GM23338 (cell line): Measurements from ENCODE around the gene PHF20. TPM values are rescaled to one million over a fixed set of nuclear protein-coding genes. Genes with fewer than 3 reads are reported as not detected.

Experiments used
- ATAC-seq: fragments of 200-7000 bp; cut with Tn5 transposase; 3 replicates; pipeline ENCODE4 v1.9.1; 2020
- DNase-seq: peaks from one replicate; pipeline ENCODE4 v3.0.0-alpha.2; 2015; ENCODE audit warnings: low spot score
- H2AFZ ChIP-seq: fragments of 200-600 bp; sonication (generic); 2 replicates; pipeline ENCODE4 v1.8.0; 2016; ENCODE audit warnings: antibody characterized with exemption, mild to moderate bottlenecking, moderate library complexity
- H3F3A ChIP-seq: fragments of 200-600 bp; sonication (generic); replicated peaks from 2 replicates; pipeline ENCODE4 v1.8.0; 2017; ENCODE audit warnings: antibody characterized with exemption, mixed run types, low read depth
- H3K27ac ChIP-seq: fragments of 200-600 bp; sonication (generic); 2 replicates; pipeline ENCODE4 v1.6.1; 2016; ENCODE audit warnings: low read depth
- H3K27me3 ChIP-seq: fragments of 200-600 bp; sonication (generic); 2 replicates; pipeline ENCODE4 v1.8.0; 2016; ENCODE audit warnings: mild to moderate bottlenecking, mixed run types, moderate library complexity; ENCODE audit not compliant: insufficient read depth
- H3K36me3 ChIP-seq: fragments of 200-600 bp; sonication (generic); 2 replicates; pipeline ENCODE4 v1.8.0; 2016; ENCODE audit warnings: mild to moderate bottlenecking; ENCODE audit not compliant: insufficient read depth
- H3K4me1 ChIP-seq: fragments of 200-600 bp; sonication (generic); 2 replicates; pipeline ENCODE4 v1.8.0; 2016; ENCODE audit warnings: mild to moderate bottlenecking, moderate library complexity; ENCODE audit not compliant: insufficient read depth
- H3K4me2 ChIP-seq: fragments of 200-600 bp; sonication (generic); 2 replicates; pipeline ENCODE4 v1.7.1; 2017; ENCODE audit warnings: mixed run types
- H3K4me3 ChIP-seq: fragments of 200-600 bp; sonication (generic); 2 replicates; pipeline ENCODE4 v1.6.1; 2016; ENCODE audit warnings: mixed run types
- H3K79me2 ChIP-seq: fragments of 200-600 bp; sonication (generic); replicated peaks from 2 replicates; pipeline ENCODE4 v1.8.0; 2017; ENCODE audit warnings: mild to moderate bottlenecking; ENCODE audit not compliant: insufficient read depth
- H3K9me2 ChIP-seq: fragments of 200-600 bp; sonication (generic); 2 replicates; pipeline ENCODE4 v1.8.0; 2017; ENCODE audit not compliant: insufficient read depth
- H4K20me1 ChIP-seq: fragments of 200-600 bp; sonication (generic); replicated peaks from 2 replicates; pipeline ENCODE4 v1.8.0; 2017; ENCODE audit warnings: mild to moderate bottlenecking; ENCODE audit not compliant: insufficient read depth
- H3K27ac Mint-ChIP-seq: 2 replicates; pipeline ENCODE4 v1.8.0; 2020; ENCODE audit warnings: inconsistent platforms, mild to moderate bottlenecking, moderate library complexity, mixed read lengths
- H3K27me3 Mint-ChIP-seq: 3 replicates; pipeline ENCODE4 v1.8.0; 2022; ENCODE audit warnings: low read depth, mild to moderate bottlenecking, moderate library complexity, mixed read lengths, inconsistent platforms; ENCODE audit not compliant: insufficient read depth, poor library complexity
- H3K36me3 Mint-ChIP-seq: 3 replicates; pipeline ENCODE4 v1.8.0; 2021; ENCODE audit warnings: low read depth, mild to moderate bottlenecking, inconsistent platforms, moderate library complexity, mixed read lengths
- H3K4me1 Mint-ChIP-seq: 3 replicates; pipeline ENCODE4 v1.8.0; 2020; ENCODE audit warnings: mild to moderate bottlenecking, inconsistent platforms, mixed read lengths
- H3K4me3 Mint-ChIP-seq: 3 replicates; pipeline ENCODE4 v1.8.0; 2021; ENCODE audit warnings: moderate library complexity, mild to moderate bottlenecking, inconsistent platforms, mixed read lengths
- H3K9me3 Mint-ChIP-seq: 3 replicates; pipeline ENCODE4 v1.8.0; 2020; ENCODE audit warnings: moderate library complexity, mild to moderate bottlenecking, inconsistent platforms, mixed read lengths
- CREB1 ChIP-seq: fragments of 250-450 bp; sonication (Bioruptor Pico); IDR thresholded peaks from 2 replicates; pipeline ENCODE4 v1.5.0; 2020; ENCODE audit warnings: low read depth, mild to moderate bottlenecking, moderate library complexity
- EZH2 ChIP-seq: fragments of 200-600 bp; sonication (generic); IDR thresholded peaks from one replicate; pipeline ENCODE4 v1.8.0; 2017; ENCODE audit warnings: antibody characterized with exemption, mild to moderate bottlenecking, low read depth; ENCODE audit not compliant: unreplicated experiment
- EZH2phosphoT487 ChIP-seq: fragments of 200-600 bp; sonication (generic); IDR thresholded peaks from one replicate; pipeline ENCODE4 v1.8.1; 2018; ENCODE audit warnings: antibody characterized with exemption; ENCODE audit not compliant: unreplicated experiment
- JUNB ChIP-seq: IDR thresholded peaks from one replicate; pipeline ENCODE4 v1.6.1; 2016; ENCODE audit warnings: antibody characterized with exemption; ENCODE audit not compliant: unreplicated experiment
- NANOG ChIP-seq: IDR thresholded peaks from 2 replicates; pipeline ENCODE4 v1.6.1; 2016; ENCODE audit warnings: antibody characterized with exemption, borderline replicate concordance
- POLR2AphosphoS5 ChIP-seq: IDR thresholded peaks from 2 replicates; pipeline ENCODE4 v1.6.1; 2016; ENCODE audit warnings: antibody characterized with exemption, low read depth
- STAT1 ChIP-seq: IDR thresholded peaks from one replicate; pipeline ENCODE4 v1.6.1; 2016; ENCODE audit warnings: antibody characterized with exemption; ENCODE audit not compliant: unreplicated experiment
- ZNF114 ChIP-seq: fragments of 250-450 bp; sonication (Bioruptor Pico); IDR thresholded peaks from 2 replicates; pipeline ENCODE4 v1.5.0; 2020; ENCODE audit warnings: mild to moderate bottlenecking, moderate library complexity
- ZNF331 ChIP-seq: fragments of 250-450 bp; sonication (Bioruptor Pico); IDR thresholded peaks from 2 replicates; pipeline ENCODE4 v1.5.0; 2020; ENCODE audit warnings: low read depth, mild to moderate bottlenecking, moderate library complexity
- polyA plus RNA-seq: library from polyadenylated mRNA; unstranded; fragments of >200 nt; fragmentation: Nextera tagmentation; extraction: Ambion mirVana; gene quantifications from 2 replicates; pipeline ENCODE4 v1.2.1, GENCODE V29; 2016
- total RNA-seq: library from RNA; depleted of rRNA; stranded (reverse); fragments of >200 nt; shearing (Covaris generic); gene quantifications from 2 replicates; pipeline ENCODE4 v1.2.3, GENCODE V29; 2014
- TF ChIP-seq, protein P1 (sequence below): IDR thresholded peaks from one replicate; pipeline ENCODE4 v1.6.1; 2018; ENCODE audit warnings: antibody characterized with exemption; ENCODE audit not compliant: unreplicated experiment
- TF ChIP-seq, protein P2 (sequence below), 2 experiments: fragments of 200-600 bp in 1 of 2; sonication (generic) in 1 of 2; conservative IDR thresholded peaks; 2 replicates each; pipeline versions ENCODE4 v1.5.1 to v1.6.1; 2016 to 2017; ENCODE audit warnings: antibody characterized with exemption in 2 of 2, low read depth in 2 of 2, mild to moderate bottlenecking in 2 of 2, moderate library complexity in 1 of 2
- TF ChIP-seq, protein P3 (sequence below): IDR thresholded peaks from 2 replicates; pipeline ENCODE4 v1.6.1; 2016; ENCODE audit warnings: antibody characterized with exemption
- TF ChIP-seq, protein P4 (sequence below): fragments of 250-450 bp; sonication (Bioruptor Pico); IDR thresholded peaks from 2 replicates; pipeline ENCODE4 v1.5.0; 2020; ENCODE audit warnings: mild to moderate bottlenecking, moderate library complexity

Gene PHF20
- total and polyA plus RNA-seq, 2 experiments from 2014 or later = 71.8 to 103 TPM

DNA sequence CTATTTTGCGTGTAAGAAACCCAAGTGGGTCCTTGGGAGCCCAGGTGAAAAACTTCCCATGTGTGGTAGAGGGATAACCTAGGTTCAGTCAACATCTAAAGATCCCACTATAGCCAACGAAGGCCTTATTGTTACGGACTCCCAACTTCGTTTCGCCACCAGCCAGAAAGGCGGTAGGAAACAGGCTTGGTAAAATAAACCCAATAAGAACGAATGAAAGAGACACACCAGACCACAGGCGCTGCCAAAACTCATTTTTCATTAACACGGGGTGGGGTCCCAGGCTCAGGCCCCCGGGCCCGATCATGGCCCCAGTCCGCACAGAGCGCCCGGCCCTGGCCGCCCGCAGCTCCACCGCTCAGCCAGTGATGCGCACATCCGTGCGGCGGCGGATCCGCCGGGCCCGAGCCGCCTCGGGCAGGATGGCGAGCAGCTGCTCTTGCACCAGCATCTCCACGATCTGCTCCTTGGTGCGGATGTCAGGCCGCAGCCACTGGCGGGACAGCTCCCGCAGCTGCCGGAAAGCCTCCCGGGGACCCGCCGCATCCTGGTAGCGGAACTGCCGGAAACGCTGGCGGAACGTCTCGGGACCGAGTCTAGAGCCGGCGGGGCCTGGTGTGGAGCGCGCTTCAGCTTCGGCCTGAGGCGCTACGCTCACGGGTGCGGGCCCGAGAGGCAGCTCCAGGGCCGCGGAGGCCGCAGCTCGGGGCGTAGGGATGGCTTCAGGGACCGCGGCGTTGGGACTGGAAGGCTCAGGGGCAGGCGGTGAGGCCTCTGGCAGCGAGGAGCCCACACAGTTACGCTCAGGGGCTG, 181.8 kb downstream of the PHF20 start:
- Mint-ChIP-seq H3K4me1 (peaks cover 10% of the 10 kb centered on the region; the same call in 2 of the 3 replicates), H3K27me3 (peaks cover 15% of the 10 kb centered on the region), H3K27ac (peak overlapping the region; percentile 98), H3K9me3 (no peaks in the 10 kb centered on the region; the same call in 2 of the 3 replicates), H3K4me3 (peak overlapping the region; percentile 98), H3K36me3 (peaks cover 8% of the 10 kb centered on the region; the same call in 2 of the 3 replicates)
- H4K20me1 ChIP-seq = peaks cover 16% of the 10 kb centered on the region
- peaks cover 14% of the 10 kb centered on the region; the same call in 1 of the 2 replicates for H3K4me1 ChIP-seq
- peak overlapping the region; percentile 74; the same call in 1 of the 2 replicates for H2AFZ ChIP-seq
- TF ChIP-seq, protein P1, sequence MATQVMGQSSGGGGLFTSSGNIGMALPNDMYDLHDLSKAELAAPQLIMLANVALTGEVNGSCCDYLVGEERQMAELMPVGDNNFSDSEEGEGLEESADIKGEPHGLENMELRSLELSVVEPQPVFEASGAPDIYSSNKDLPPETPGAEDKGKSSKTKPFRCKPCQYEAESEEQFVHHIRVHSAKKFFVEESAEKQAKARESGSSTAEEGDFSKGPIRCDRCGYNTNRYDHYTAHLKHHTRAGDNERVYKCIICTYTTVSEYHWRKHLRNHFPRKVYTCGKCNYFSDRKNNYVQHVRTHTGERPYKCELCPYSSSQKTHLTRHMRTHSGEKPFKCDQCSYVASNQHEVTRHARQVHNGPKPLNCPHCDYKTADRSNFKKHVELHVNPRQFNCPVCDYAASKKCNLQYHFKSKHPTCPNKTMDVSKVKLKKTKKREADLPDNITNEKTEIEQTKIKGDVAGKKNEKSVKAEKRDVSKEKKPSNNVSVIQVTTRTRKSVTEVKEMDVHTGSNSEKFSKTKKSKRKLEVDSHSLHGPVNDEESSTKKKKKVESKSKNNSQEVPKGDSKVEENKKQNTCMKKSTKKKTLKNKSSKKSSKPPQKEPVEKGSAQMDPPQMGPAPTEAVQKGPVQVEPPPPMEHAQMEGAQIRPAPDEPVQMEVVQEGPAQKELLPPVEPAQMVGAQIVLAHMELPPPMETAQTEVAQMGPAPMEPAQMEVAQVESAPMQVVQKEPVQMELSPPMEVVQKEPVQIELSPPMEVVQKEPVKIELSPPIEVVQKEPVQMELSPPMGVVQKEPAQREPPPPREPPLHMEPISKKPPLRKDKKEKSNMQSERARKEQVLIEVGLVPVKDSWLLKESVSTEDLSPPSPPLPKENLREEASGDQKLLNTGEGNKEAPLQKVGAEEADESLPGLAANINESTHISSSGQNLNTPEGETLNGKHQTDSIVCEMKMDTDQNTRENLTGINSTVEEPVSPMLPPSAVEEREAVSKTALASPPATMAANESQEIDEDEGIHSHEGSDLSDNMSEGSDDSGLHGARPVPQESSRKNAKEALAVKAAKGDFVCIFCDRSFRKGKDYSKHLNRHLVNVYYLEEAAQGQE = no peak
- TF ChIP-seq CREB1 = no peak
- TF ChIP-seq NANOG = no peak
- TF ChIP-seq ZNF331 (CRISPR knock-in tag) = no peak
- TF ChIP-seq, protein P2, sequence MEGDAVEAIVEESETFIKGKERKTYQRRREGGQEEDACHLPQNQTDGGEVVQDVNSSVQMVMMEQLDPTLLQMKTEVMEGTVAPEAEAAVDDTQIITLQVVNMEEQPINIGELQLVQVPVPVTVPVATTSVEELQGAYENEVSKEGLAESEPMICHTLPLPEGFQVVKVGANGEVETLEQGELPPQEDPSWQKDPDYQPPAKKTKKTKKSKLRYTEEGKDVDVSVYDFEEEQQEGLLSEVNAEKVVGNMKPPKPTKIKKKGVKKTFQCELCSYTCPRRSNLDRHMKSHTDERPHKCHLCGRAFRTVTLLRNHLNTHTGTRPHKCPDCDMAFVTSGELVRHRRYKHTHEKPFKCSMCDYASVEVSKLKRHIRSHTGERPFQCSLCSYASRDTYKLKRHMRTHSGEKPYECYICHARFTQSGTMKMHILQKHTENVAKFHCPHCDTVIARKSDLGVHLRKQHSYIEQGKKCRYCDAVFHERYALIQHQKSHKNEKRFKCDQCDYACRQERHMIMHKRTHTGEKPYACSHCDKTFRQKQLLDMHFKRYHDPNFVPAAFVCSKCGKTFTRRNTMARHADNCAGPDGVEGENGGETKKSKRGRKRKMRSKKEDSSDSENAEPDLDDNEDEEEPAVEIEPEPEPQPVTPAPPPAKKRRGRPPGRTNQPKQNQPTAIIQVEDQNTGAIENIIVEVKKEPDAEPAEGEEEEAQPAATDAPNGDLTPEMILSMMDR (conservative IDR thresholded peaks at IDR 0.05; ENCODE audit: low read depth in 2 of 2) = no peak
- TF ChIP-seq, protein P3, sequence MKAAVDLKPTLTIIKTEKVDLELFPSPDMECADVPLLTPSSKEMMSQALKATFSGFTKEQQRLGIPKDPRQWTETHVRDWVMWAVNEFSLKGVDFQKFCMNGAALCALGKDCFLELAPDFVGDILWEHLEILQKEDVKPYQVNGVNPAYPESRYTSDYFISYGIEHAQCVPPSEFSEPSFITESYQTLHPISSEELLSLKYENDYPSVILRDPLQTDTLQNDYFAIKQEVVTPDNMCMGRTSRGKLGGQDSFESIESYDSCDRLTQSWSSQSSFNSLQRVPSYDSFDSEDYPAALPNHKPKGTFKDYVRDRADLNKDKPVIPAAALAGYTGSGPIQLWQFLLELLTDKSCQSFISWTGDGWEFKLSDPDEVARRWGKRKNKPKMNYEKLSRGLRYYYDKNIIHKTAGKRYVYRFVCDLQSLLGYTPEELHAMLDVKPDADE = no peak
- TF ChIP-seq, protein P4, sequence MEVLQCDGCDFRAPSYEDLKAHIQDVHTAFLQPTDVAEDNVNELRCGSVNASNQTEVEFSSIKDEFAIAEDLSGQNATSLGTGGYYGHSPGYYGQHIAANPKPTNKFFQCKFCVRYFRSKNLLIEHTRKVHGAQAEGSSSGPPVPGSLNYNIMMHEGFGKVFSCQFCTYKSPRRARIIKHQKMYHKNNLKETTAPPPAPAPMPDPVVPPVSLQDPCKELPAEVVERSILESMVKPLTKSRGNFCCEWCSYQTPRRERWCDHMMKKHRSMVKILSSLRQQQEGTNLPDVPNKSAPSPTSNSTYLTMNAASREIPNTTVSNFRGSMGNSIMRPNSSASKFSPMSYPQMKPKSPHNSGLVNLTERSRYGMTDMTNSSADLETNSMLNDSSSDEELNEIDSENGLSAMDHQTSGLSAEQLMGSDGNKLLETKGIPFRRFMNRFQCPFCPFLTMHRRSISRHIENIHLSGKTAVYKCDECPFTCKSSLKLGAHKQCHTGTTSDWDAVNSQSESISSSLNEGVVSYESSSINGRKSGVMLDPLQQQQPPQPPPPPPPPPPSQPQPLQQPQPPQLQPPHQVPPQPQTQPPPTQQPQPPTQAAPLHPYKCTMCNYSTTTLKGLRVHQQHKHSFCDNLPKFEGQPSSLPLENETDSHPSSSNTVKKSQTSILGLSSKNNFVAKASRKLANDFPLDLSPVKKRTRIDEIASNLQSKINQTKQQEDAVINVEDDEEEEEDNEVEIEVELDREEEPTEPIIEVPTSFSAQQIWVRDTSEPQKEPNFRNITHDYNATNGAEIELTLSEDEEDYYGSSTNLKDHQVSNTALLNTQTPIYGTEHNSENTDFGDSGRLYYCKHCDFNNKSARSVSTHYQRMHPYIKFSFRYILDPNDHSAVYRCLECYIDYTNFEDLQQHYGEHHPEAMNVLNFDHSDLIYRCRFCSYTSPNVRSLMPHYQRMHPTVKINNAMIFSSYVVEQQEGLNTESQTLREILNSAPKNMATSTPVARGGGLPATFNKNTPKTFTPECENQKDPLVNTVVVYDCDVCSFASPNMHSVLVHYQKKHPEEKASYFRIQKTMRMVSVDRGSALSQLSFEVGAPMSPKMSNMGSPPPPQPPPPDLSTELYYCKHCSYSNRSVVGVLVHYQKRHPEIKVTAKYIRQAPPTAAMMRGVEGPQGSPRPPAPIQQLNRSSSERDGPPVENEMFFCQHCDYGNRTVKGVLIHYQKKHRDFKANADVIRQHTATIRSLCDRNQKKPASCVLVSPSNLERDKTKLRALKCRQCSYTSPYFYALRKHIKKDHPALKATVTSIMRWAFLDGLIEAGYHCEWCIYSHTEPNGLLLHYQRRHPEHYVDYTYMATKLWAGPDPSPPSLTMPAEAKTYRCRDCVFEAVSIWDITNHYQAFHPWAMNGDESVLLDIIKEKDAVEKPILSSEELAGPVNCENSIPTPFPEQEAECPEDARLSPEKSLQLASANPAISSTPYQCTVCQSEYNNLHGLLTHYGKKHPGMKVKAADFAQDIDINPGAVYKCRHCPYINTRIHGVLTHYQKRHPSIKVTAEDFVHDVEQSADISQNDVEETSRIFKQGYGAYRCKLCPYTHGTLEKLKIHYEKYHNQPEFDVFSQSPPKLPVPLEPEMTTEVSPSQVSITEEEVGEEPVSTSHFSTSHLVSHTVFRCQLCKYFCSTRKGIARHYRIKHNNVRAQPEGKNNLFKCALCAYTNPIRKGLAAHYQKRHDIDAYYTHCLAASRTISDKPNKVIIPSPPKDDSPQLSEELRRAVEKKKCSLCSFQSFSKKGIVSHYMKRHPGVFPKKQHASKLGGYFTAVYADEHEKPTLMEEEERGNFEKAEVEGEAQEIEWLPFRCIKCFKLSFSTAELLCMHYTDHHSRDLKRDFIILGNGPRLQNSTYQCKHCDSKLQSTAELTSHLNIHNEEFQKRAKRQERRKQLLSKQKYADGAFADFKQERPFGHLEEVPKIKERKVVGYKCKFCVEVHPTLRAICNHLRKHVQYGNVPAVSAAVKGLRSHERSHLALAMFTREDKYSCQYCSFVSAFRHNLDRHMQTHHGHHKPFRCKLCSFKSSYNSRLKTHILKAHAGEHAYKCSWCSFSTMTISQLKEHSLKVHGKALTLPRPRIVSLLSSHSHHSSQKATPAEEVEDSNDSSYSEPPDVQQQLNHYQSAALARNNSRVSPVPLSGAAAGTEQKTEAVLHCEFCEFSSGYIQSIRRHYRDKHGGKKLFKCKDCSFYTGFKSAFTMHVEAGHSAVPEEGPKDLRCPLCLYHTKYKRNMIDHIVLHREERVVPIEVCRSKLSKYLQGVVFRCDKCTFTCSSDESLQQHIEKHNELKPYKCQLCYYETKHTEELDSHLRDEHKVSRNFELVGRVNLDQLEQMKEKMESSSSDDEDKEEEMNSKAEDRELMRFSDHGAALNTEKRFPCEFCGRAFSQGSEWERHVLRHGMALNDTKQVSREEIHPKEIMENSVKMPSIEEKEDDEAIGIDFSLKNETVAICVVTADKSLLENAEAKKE (CRISPR knock-in tag) = no peak
- TF ChIP-seq JUNB = no peak
- no peak for TF ChIP-seq POLR2AphosphoS5
- no peak for TF ChIP-seq EZH2phosphoT487
- TF ChIP-seq ZNF114 (CRISPR knock-in tag) = no peak
- no peak for TF ChIP-seq STAT1
- TF ChIP-seq EZH2 = no peak
- H3K27me3 ChIP-seq = no peaks in the 10 kb centered on the region
- H3K79me2 ChIP-seq = peaks cover 19% of the 10 kb centered on the region
- H3K4me3 ChIP-seq = peak overlapping the region; percentile 75
- peak overlapping the region; percentile 99 for H3K27ac ChIP-seq
- peak overlapping the region; percentile 95 for H3K4me2 ChIP-seq
- H3K36me3 ChIP-seq = no peaks in the 10 kb centered on the region
- DNase-seq (peak; percentile 57), ATAC-seq (peak; percentile 33)
- H3K9me2 ChIP-seq = no peaks in the 10 kb centered on the region
- peaks cover 28% of the 10 kb centered on the region for H3F3A ChIP-seq
